Measurements from ENCODE around the gene GRHL1.

GRCh38 chr2:9971890-9972289 lies 20.4 kb downstream of the GRHL1 start:
- no peak for TF ChIP-seq CTCF (conservative IDR thresholded peaks at IDR 0.05; ENCODE audit: low read depth, low read length)
- no peak for TF ChIP-seq EZH2 (IDR thresholded peaks at IDR 0.05; ENCODE audit: low read length, unreplicated experiment)

Measured in PC-3 (cell line).